Coronary artery (tissue), 2 donors: ENCODE data around the gene KRT4.
"Not testable (repeated sequence)": the region's sequence is repeated elsewhere in the genome, so short reads cannot be mapped to it uniquely, and the experiment has no call there.

Source experiments
- DNase-seq: peaks from one replicate; pipeline ENCODE4 v3.0.0-alpha.2; 2017; ENCODE audit warnings: low spot score
- H3K27ac ChIP-seq, 2 donors: fragments of 200-600 bp; sonication (generic); one replicate each; pipeline ENCODE4 v1.5.1; 2016 to 2019
- H3K4me3 ChIP-seq: fragments of 200-600 bp; sonication (generic); 2 replicates; pipeline ENCODE4 v1.5.1; 2016; ENCODE audit warnings: mild to moderate bottlenecking, moderate library complexity
- CTCF ChIP-seq: fragments of 200-600 bp; sonication (generic); IDR thresholded peaks from one replicate; pipeline ENCODE4 v1.5.1; 2019; ENCODE audit warnings: antibody characterized with exemption

Gene KRT4

GRCh38 chr12:52763036-52763659 is 50.8 kb downstream of the KRT4 start:
- no peak overlapping the region for H3K27ac ChIP-seq
- DNase-seq = no peak
- no peak for TF ChIP-seq CTCF
- H3K4me3 ChIP-seq = no peak overlapping the region

GRCh38 chr12:52761802-52762201 is 52.1 kb downstream of the KRT4 start:
- no peak for TF ChIP-seq CTCF
- no peak for DNase-seq
- H3K27ac ChIP-seq = no peak overlapping the region
- H3K4me3 ChIP-seq = no peak overlapping the region

- not testable (repeated sequence) for DNase-seq, H3K27ac ChIP-seq, H3K4me3 ChIP-seq
These were observed 52.7 kb downstream of the KRT4 start for GRCh38 chr12:52761218-52761617.

- H3K27ac ChIP-seq = no peak overlapping the region
- DNase-seq = no peak
- no peak for TF ChIP-seq CTCF
- no peak overlapping the region for H3K4me3 ChIP-seq
These were observed 53.3 kb downstream of the KRT4 start for GRCh38 chr12:52760623-52761022.

GRCh38 chr12:52759695-52760094 is 54.2 kb downstream of the KRT4 start:
- Histone ChIP-seq H3K27ac (no peak overlapping the region), H3K4me3 (no peak overlapping the region)
- DNase-seq = no peak
- no peak for TF ChIP-seq CTCF

- no peak for TF ChIP-seq CTCF
- Histone ChIP-seq H3K4me3 (no peak overlapping the region), H3K27ac (no peak overlapping the region)
These were observed 54.7 kb downstream of the KRT4 start for GRCh38 chr12:52759218-52759617.

GRCh38 chr12:52757449-52758176 is 56.3 kb downstream of the KRT4 start:
- TF ChIP-seq CTCF = no peak
- H3K4me3 ChIP-seq = no peak overlapping the region
- no peak for DNase-seq
- no peak overlapping the region for H3K27ac ChIP-seq

More at GRCh38 chr12:52759218-52759617, 54.7 kb downstream of the KRT4 start:
- DNase-seq = no peak
